ENCODE data around the gene RAD54L.
"Not testable (repeated sequence)": the region's sequence is repeated elsewhere in the genome, so short reads cannot be mapped to it uniquely, and the experiment has no call there.

The RAD54L gene

DNA sequence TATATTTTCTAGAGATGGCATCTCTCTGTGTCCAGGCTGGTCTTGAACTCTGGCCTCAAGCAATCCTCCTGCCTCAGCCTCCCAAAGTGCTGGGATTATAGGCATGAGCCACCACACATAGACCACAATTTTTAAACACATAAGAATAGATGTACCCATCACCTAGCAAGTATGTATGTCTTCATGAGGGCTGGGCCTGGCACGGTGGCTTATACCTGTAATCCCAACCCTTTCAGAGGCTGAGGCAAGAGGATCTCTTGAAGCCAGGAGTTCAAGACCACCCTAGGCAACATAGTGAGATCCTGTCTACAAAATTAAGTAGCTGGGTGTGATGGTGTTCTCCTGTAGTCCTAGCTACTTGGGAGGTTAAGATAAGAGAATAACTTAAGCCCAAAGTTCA lies 69.8 kb downstream of the RAD54L start:
- no peak for DNase-seq (ENCODE audit: low read depth)
- H3K4me3 ChIP-seq (ENCODE audit: control insufficient read depth, low read depth, low read length), result no peak overlapping the region
- TF ChIP-seq, protein P1, sequence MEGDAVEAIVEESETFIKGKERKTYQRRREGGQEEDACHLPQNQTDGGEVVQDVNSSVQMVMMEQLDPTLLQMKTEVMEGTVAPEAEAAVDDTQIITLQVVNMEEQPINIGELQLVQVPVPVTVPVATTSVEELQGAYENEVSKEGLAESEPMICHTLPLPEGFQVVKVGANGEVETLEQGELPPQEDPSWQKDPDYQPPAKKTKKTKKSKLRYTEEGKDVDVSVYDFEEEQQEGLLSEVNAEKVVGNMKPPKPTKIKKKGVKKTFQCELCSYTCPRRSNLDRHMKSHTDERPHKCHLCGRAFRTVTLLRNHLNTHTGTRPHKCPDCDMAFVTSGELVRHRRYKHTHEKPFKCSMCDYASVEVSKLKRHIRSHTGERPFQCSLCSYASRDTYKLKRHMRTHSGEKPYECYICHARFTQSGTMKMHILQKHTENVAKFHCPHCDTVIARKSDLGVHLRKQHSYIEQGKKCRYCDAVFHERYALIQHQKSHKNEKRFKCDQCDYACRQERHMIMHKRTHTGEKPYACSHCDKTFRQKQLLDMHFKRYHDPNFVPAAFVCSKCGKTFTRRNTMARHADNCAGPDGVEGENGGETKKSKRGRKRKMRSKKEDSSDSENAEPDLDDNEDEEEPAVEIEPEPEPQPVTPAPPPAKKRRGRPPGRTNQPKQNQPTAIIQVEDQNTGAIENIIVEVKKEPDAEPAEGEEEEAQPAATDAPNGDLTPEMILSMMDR (IDR thresholded peaks at IDR 0.05; ENCODE audit: control insufficient read depth, insufficient read depth, low read depth, low read length, missing control alignments), result no peak

DNA sequence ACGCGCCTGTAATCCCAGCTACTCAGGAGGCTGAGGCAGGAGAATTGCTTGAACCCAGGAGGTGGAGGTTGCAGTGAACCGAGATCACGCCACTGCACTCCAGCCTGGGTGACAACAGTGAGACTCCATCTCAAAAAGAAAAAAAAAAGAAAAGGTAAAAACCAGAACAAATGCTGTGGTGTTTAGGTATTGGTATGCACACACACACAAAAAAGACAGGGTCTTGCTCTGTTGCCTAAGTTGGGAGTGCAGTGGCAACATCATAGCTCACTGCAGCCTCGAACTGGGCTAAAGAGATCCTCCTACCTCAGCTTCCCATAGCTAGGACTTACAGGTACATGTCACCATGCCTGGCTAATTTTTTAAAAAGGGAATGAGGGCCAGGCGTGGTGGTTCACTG lies 71.7 kb downstream of the RAD54L start:
- DNase-seq (ENCODE audit: low read depth); H3K4me3 ChIP-seq (ENCODE audit: control insufficient read depth, low read depth, low read length): not testable (repeated sequence)

DNA sequence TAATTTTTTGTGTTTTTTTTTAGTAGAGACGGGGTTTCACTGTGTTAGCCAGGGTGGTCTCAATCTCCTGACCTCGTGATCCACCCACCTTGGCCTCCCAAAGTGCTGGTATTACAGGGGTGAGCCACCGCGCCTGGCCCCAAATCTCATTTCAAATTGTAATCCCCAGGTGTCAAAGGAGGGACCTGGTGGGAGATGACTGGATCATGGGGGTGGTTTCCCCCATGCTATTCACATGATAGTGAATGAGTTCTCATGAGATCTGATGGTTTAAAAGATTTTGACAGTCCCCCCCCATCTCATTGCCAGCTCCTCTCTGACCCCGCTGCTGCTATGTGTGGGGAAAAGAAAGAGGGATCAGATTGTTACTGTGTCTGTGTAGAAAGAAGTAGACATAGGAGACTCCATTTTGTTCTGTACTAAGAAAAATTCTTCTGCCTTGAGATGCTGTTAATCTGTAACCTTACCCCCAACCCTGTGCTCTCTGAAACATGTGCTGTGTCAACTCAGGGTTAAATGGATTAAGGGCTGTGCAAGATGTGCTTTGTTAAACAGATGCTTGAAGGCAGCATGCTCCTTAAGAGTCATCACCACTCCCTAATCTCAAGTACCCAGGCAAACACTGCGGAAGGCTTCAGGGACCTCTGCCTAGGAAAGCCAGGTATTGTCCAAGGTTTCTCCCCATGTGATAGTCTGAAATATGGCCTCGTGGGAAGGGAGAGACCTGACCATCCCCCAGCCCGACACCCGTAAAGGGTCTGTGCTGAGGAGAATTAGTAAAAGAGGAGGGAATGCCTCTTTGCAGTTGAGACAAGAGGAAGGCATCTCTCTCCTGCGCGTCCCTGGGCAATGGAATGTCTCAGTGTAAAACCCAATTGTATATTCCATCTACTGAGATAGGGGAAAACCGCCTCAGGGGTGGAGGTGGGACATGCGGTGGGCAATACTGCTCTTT lies 72.7 kb downstream of the RAD54L start:
- DNase-seq (ENCODE audit: low read depth), result not testable (repeated sequence)

DNA sequence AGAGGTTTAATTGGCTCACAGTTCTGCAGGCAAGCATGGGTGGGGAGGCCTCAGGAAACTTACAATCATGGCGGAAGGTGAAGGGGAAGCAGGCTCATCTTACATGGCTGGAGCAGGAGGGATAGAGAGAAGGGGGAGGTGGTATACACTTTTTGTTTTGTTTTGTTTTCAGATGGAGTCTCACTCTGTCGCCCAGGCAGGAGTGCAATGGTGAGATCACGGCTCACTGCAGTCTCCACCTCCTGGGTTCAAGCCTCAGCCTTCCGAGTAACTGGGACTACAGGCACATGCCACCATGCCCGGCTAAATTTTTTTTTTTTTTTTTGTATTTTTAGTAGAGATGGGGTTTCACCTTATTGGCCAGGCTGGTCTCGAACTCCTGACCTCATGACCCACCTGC lies 74.6 kb downstream of the RAD54L start:
- not testable (repeated sequence) for H3K4me3 ChIP-seq (ENCODE audit: control insufficient read depth, low read depth, low read length); DNase-seq (ENCODE audit: low read depth)

More for the DNA sequence above, 72.7 kb downstream of the RAD54L start:
- not testable (repeated sequence) for H3K4me3 ChIP-seq (ENCODE audit: control insufficient read depth, low read depth, low read length)

DNA sequence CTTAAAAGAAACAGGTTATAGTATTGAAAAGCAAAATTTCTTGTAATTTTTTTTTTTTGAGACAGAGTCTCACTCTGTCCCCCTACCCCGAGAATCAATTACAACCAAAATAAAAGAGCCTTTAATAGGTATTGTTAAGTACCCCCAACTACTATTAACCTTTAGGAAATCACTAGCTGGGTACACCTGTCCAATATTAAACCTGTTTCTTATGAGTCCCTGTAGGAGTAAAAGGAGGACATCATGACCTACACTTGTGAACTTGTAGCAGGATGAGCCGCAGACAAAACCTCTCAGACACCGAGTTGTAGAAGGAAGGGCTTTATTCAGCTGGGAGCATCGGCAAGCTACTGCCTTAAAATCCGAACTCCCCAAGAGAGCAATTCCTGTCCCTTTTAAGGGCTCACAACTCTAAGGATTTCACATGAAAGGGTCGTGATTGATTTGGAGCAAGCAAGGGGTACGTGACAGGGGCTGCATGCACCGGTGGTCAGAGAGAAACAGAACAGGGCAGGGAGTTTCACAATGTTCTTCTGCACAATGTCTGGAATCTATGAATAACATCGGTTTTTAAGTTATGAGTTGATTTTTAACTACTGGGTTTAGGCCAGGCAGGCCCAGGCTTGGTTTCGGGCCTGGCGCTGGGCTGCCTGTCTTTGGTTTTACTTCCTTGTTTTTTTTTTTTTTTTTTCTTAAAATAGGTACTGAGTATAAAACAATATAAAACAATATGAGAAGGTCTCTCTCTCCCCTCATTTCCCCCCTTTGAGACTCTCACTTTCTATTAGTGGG lies 77.9 kb downstream of the RAD54L start:
- not testable (repeated sequence) for DNase-seq (ENCODE audit: low read depth); H3K4me3 ChIP-seq (ENCODE audit: control insufficient read depth, low read depth, low read length)
